ENCODE results near the gene FBXW11. TPM values are rescaled to one million over a fixed set of nuclear protein-coding genes. Genes with fewer than 3 reads are reported as not detected.

Gene FBXW11
- total RNA-seq, 2 experiments from 2014 or later = 31.2 to 50.4 TPM

DNA sequence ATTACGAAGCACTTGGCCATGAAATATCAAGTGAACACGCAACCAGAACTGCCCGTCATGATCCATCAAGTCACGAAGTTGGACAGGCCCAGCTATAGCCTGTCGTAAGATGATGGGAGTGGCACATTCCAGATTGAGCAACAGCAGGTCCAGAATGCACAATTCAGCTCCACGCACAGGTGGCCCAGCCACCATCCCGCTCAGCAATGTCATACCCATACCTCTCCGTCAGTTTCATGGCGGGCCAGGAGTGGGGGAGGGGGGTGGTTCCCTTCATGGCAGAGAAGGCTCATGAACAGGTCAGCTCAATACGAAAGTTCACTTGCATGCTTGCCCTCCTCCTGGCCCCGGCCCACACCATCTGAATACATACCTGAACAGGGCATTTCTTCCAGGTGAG lies 185.9 kb downstream of the FBXW11 start:
- H3K27me3 Mint-ChIP-seq = no peaks in the 10 kb centered on the region

GRCh38 chr5:171816666-171817065 lies 189.8 kb downstream of the FBXW11 start:
- Mint-ChIP-seq H3K4me3 (no peak overlapping the region), H3K27me3 (no peaks in the 10 kb centered on the region), H3K4me1 (no peaks in the 10 kb centered on the region), H3K27ac (no peak overlapping the region), H3K9me3 (ENCODE audit: low read depth) (no peaks in the 10 kb centered on the region), H3K36me3 (no peaks in the 10 kb centered on the region)
- ATAC-seq (no peak), DNase-seq (no peak)
- CTCF ChIA-PET = no interaction called here

More for the DNA sequence above, 185.9 kb downstream of the FBXW11 start:
- no peaks in the 10 kb centered on the region for H3K36me3 Mint-ChIP-seq
- H3K4me1 Mint-ChIP-seq = no peaks in the 10 kb centered on the region
- H3K27ac Mint-ChIP-seq = no peak overlapping the region
- no peaks in the 10 kb centered on the region for H3K9me3 Mint-ChIP-seq (ENCODE audit: low read depth)
- no peak for ATAC-seq
- DNase-seq = no peak
- CTCF ChIA-PET = interaction anchor here (1.0 kb wide), 1 partner anchor 19 kb away, joined by 3 read pairs; no protein-coding TSS in a partner anchor
- H3K4me3 Mint-ChIP-seq = no peak overlapping the region

GRCh38 chr5:171813813-171814490 lies 192.5 kb downstream of the FBXW11 start:
- Mint-ChIP-seq H3K4me3 (no peak overlapping the region), H3K36me3 (no peaks in the 10 kb centered on the region), H3K4me1 (no peaks in the 10 kb centered on the region), H3K27me3 (no peaks in the 10 kb centered on the region), H3K9me3 (ENCODE audit: low read depth) (no peaks in the 10 kb centered on the region), H3K27ac (no peak overlapping the region)
- ATAC-seq = no peak
- CTCF ChIA-PET = no interaction called here
- DNase-seq = no peak

DNA sequence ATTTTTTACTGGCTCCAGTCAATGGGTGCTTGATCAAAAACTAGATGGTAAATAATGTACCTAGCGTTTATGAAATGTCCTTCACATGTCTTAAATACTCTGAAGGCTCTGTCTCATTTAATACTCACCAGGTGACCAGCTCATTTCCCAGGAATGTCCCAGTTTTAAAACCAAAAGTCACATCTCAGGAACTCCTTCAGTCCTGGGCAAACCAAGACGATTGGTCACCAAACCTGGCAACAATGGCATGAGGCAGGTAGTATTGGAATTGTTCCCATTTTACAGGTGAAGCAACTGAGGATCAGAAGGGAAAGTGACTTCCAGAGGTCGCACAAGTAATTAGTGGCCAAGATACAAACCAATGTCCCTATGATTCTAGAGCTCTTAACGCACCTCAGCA lies 193.2 kb downstream of the FBXW11 start:
- no peak overlapping the region for H3K4me3 Mint-ChIP-seq
- CTCF ChIA-PET = no interaction called here
- peaks cover under 1% of the 10 kb centered on the region for H3K27me3 Mint-ChIP-seq
- H3K9me3 Mint-ChIP-seq (ENCODE audit: low read depth) = no peaks in the 10 kb centered on the region
- H3K36me3 Mint-ChIP-seq = no peaks in the 10 kb centered on the region
- DNase-seq (no peak), ATAC-seq (no peak)
- H3K27ac Mint-ChIP-seq = no peak overlapping the region
- no peaks in the 10 kb centered on the region for H3K4me1 Mint-ChIP-seq

Other genes with a start within 250 kb of the FBXW11 start
- gene SMIM23, start 220.8 kb downstream of the FBXW11 start, total RNA-seq = not detected
- gene STK10, start 181.6 kb upstream of the FBXW11 start, total RNA-seq = 100 to 1,000 TPM; 223 to 327 TPM
- gene EFCAB9, start 187.5 kb upstream of the FBXW11 start, total RNA-seq = not detected